GM23248 (cell line): ENCODE results near the gene IFT122. TPM values are rescaled to one million over a fixed set of nuclear protein-coding genes. Genes with fewer than 3 reads are reported as not detected.
"Not testable (repeated sequence)": the region's sequence is repeated elsewhere in the genome, so short reads cannot be mapped to it uniquely, and the experiment has no call there.

Experiments used
- DNase-seq: peaks from one replicate; pipeline ENCODE4 v3.0.0-alpha.2; 2015
- H2AFZ ChIP-seq: fragments of 200-600 bp; sonication (generic); 2 replicates; pipeline ENCODE4 v1.6.1; 2016; ENCODE audit warnings: antibody characterized with exemption
- H3F3A ChIP-seq: fragments of 200-600 bp; sonication (generic); 2 replicates; pipeline ENCODE4 v1.6.1; 2016; ENCODE audit warnings: mild to moderate bottlenecking, antibody characterized with exemption, mixed run types; ENCODE audit not compliant: insufficient read depth
- H3K27ac ChIP-seq: fragments of 200-600 bp; sonication (generic); 2 replicates; pipeline ENCODE4 v1.5.1; 2016; ENCODE audit warnings: mild to moderate bottlenecking
- H3K27me3 ChIP-seq: fragments of 200-600 bp; sonication (generic); replicated peaks from 2 replicates; pipeline ENCODE4 v1.6.1; 2016; ENCODE audit warnings: mild to moderate bottlenecking; ENCODE audit not compliant: insufficient read depth
- H3K36me3 ChIP-seq: fragments of 200-600 bp; sonication (generic); 2 replicates; pipeline ENCODE4 v1.6.1; 2016; ENCODE audit warnings: low read depth, mild to moderate bottlenecking
- H3K4me1 ChIP-seq: fragments of 200-600 bp; sonication (generic); 2 replicates; pipeline ENCODE4 v1.6.1; 2016; ENCODE audit warnings: mild to moderate bottlenecking; ENCODE audit not compliant: insufficient read depth
- H3K4me2 ChIP-seq: fragments of 200-600 bp; sonication (generic); one replicate; pipeline ENCODE4 v1.6.1; 2016; ENCODE audit warnings: mild to moderate bottlenecking; ENCODE audit not compliant: unreplicated experiment
- H3K4me3 ChIP-seq: fragments of 200-600 bp; sonication (generic); 2 replicates; pipeline ENCODE4 v1.5.1; 2016; ENCODE audit warnings: mild to moderate bottlenecking
- H3K79me2 ChIP-seq: fragments of 200-600 bp; sonication (generic); 2 replicates; pipeline ENCODE4 v1.6.1; 2016; ENCODE audit warnings: mild to moderate bottlenecking; ENCODE audit not compliant: insufficient read depth
- H3K9ac ChIP-seq: fragments of 200-600 bp; sonication (generic); 2 replicates; pipeline ENCODE4 v1.6.1; 2016; ENCODE audit warnings: mild to moderate bottlenecking
- H3K9me2 ChIP-seq: fragments of 200-600 bp; sonication (generic); 2 replicates; pipeline ENCODE4 v1.6.1; 2016; ENCODE audit warnings: mixed run types, mild to moderate bottlenecking, moderate library complexity; ENCODE audit not compliant: insufficient read depth
- H3K9me3 ChIP-seq: fragments of 200-600 bp; sonication (generic); one replicate; pipeline ENCODE4 v1.6.1; 2017; ENCODE audit warnings: low read depth
- H4K20me1 ChIP-seq: fragments of 200-600 bp; sonication (generic); 2 replicates; pipeline ENCODE4 v1.6.0; 2016; ENCODE audit not compliant: insufficient read depth
- EZH2 ChIP-seq: fragments of 200-600 bp; sonication (generic); IDR thresholded peaks from 2 replicates; pipeline ENCODE4 v1.6.1; 2018; ENCODE audit warnings: antibody characterized with exemption, mild to moderate bottlenecking; ENCODE audit not compliant: insufficient read depth, poor library complexity, severe bottlenecking
- EZH2phosphoT487 ChIP-seq: fragments of 200-600 bp; sonication (generic); IDR thresholded peaks from 2 replicates; pipeline ENCODE4 v1.6.1; 2018; ENCODE audit warnings: antibody characterized with exemption, moderate library complexity, mild to moderate bottlenecking, low read depth; ENCODE audit not compliant: insufficient read depth
- WGBS, 2 experiments: methylation state at CpG; one replicate each; pipeline ENCODE4 v1.1.6; 2015 to 2017; ENCODE audit warnings: low lambda C conversion rate in 2 of 2, low coverage in 1 of 2; ENCODE audit errors: missing lambda C conversion rate in 2 of 2; 5-methylcytosine and 5-hydroxymethylcytosine counted together
- in situ Hi-C: fragments of 300-500 bp; cut with MboI; formaldehyde crosslinking; loops from 2 replicates; pipeline ENCODE4 v1.15.0; 2020
- polyA plus RNA-seq: library from polyadenylated mRNA; unstranded; fragments of >200 nt; fragmentation: Nextera tagmentation; extraction: Ambion mirVana; gene quantifications from 2 replicates; pipeline ENCODE4 v1.2.1, GENCODE V29; 2016
- total RNA-seq: library from RNA; depleted of rRNA; stranded (reverse); fragments of >200 nt; shearing (Covaris generic); gene quantifications from 2 replicates; pipeline ENCODE4 v1.2.3, GENCODE V29; 2014

Gene IFT122
- total and polyA plus RNA-seq, 2 experiments from 2014 or later: 16.1 to 16.3 TPM

DNA sequence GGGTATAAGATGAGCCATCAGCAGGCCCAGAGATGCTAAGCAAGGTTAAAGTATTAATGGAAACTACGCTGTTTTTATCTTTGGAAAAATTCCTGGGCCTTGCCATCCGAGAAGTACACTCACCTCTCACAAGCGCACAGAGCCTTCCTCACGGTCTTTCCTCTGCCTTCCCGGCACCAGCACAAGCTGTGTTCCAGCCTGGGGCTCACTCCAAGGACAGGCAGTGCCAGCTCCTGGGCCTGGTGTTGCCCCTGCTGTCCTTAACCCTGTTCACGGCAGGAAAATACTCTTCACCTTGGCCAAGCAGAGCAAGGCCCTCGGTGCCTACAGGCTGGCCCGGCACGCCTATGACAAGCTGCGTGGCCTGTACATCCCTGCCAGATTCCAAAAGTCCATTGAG lies 74.1 kb downstream of the IFT122 start:
- no peaks in the 10 kb centered on the region for H3K4me1 ChIP-seq
- H3K9me2 ChIP-seq: no peaks in the 10 kb centered on the region
- H2AFZ ChIP-seq: no peak overlapping the region
- H4K20me1 ChIP-seq: no peaks in the 10 kb centered on the region
- H3K27me3 ChIP-seq: no peaks in the 10 kb centered on the region
- no peak overlapping the region for H3K4me3 ChIP-seq
- no peaks in the 10 kb centered on the region for H3F3A ChIP-seq
- H3K27ac ChIP-seq: no peak overlapping the region
- WGBS, 2 experiments: 85 to 90% methylated on average over 10 of the region's 10 CpGs
- no peak overlapping the region for H3K4me2 ChIP-seq
- in situ Hi-C loops: no loop called here
- no peaks in the 10 kb centered on the region for H3K79me2 ChIP-seq
- DNase-seq: no peak
- TF ChIP-seq EZH2: no peak
- no peak for TF ChIP-seq EZH2phosphoT487
- H3K9ac ChIP-seq: no peak overlapping the region
- H3K9me3 ChIP-seq: no peaks in the 10 kb centered on the region
- H3K36me3 ChIP-seq: no peaks in the 10 kb centered on the region

DNA sequence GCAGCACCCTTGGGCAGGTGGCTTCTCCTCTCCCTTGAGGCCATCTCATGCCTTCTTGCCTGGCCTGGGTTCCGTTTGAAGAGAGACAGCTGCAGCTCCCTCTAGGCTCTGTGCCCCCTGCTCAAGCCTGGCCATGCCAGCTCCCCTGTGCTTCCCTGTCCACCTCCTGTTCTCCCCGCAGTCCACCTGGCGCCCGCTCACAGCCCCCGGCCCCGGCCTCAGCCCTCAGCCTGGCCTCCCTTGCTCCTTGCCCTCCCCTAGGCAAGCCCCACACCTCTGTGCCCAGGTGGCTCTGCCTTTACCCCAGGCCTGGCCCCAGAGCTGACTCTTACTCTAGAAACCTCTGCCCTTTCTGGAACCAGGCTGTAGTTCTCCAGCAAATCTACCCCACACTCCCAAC lies 74.5 kb downstream of the IFT122 start:
- Histone ChIP-seq H3K9ac (no peak overlapping the region), H4K20me1 (no peaks in the 10 kb centered on the region), H3K36me3 (no peaks in the 10 kb centered on the region), H3K27me3 (no peaks in the 10 kb centered on the region), H2AFZ (no peak overlapping the region), H3K4me3 (no peak overlapping the region), H3K9me2 (no peaks in the 10 kb centered on the region), H3K4me1 (no peaks in the 10 kb centered on the region), H3K4me2 (no peak overlapping the region), H3K79me2 (no peaks in the 10 kb centered on the region), H3F3A (no peaks in the 10 kb centered on the region), H3K27ac (no peak overlapping the region), H3K9me3 (no peaks in the 10 kb centered on the region)
- in situ Hi-C loops: no loop called here
- 87 to 89% methylated on average over 4 to 6 of the region's 6 CpGs for WGBS, 2 experiments
- TF ChIP-seq EZH2phosphoT487 (no peak), EZH2 (no peak)
- no peak for DNase-seq

GRCh38 chr3:129515108-129515820 lies 75.2 kb downstream of the IFT122 start:
- H3K9ac ChIP-seq, H2AFZ ChIP-seq, H3F3A ChIP-seq, H3K4me3 ChIP-seq, H3K79me2 ChIP-seq, H3K9me2 ChIP-seq, H3K4me1 ChIP-seq, in situ Hi-C loops, H3K9me3 ChIP-seq, H3K27me3 ChIP-seq, H3K27ac ChIP-seq, H4K20me1 ChIP-seq, H3K4me2 ChIP-seq, DNase-seq, H3K36me3 ChIP-seq: not testable (repeated sequence)
- WGBS, 2 experiments: 88 to 89% methylated on average over 17 to 22 of the region's 25 CpGs

GRCh38 chr3:129515821-129516432 lies 75.9 kb downstream of the IFT122 start:
- H3K4me1 ChIP-seq, H3K4me3 ChIP-seq, H3F3A ChIP-seq, H3K27me3 ChIP-seq, H3K36me3 ChIP-seq, DNase-seq, H3K9me3 ChIP-seq, H2AFZ ChIP-seq, H3K79me2 ChIP-seq, H3K27ac ChIP-seq, H3K9me2 ChIP-seq, H3K9ac ChIP-seq, in situ Hi-C loops, H4K20me1 ChIP-seq, H3K4me2 ChIP-seq: not testable (repeated sequence)
- 87 to 92% methylated on average over 7 of the region's 7 CpGs for WGBS, 2 experiments

DNA sequence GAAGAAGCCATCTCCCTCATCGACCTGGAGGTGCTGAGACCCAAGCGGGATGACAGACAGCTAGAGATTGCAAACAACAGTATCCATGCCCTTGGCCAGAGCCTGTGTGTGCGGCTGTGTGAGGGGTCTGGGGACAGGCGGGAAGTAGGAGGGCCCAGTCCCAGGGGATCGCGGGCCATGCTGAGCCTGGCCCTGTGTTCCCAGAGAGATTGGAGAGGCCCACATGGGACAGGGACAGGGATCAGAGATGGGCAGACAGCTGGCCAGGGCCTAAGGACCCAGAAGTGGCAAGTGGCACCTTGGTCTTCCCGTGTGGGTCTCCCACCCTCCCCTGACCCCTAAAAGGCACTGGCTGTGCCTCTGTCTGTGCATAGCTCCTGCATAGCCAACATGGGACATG lies 77.5 kb downstream of the IFT122 start:
- DNase-seq: no peak
- TF ChIP-seq EZH2phosphoT487 (no peak), EZH2 (no peak)
- Histone ChIP-seq H3K36me3 (no peaks in the 10 kb centered on the region), H3F3A (no peaks in the 10 kb centered on the region), H3K9me3 (no peaks in the 10 kb centered on the region), H3K27ac (no peak overlapping the region), H3K9me2 (no peaks in the 10 kb centered on the region), H2AFZ (no peak overlapping the region), H3K4me1 (no peaks in the 10 kb centered on the region), H3K4me3 (no peak overlapping the region), H4K20me1 (no peaks in the 10 kb centered on the region), H3K9ac (no peak overlapping the region), H3K4me2 (no peak overlapping the region), H3K27me3 (no peaks in the 10 kb centered on the region), H3K79me2 (no peaks in the 10 kb centered on the region)
- in situ Hi-C loops: no loop called here
- WGBS, 2 experiments: 82 to 83% methylated on average over 7 of the region's 7 CpGs
